VCaP (cell line): Measurements from ENCODE around the gene CTXND2.
"Not testable (repeated sequence)": the region's sequence is repeated elsewhere in the genome, so short reads cannot be mapped to it uniquely, and the experiment has no call there.

Source experiments
- H3K27ac ChIP-seq: fragments of 450-650 bp; 2 replicates; pipeline ENCODE4 v1.5.1; 2017
- TF ChIP-seq, protein P1 (sequence below): fragments of 450-650 bp; conservative IDR thresholded peaks from 2 replicates; pipeline ENCODE4 v1.5.1; 2017; ENCODE audit warnings: mild to moderate bottlenecking, moderate library complexity

CTXND2 gene

DNA sequence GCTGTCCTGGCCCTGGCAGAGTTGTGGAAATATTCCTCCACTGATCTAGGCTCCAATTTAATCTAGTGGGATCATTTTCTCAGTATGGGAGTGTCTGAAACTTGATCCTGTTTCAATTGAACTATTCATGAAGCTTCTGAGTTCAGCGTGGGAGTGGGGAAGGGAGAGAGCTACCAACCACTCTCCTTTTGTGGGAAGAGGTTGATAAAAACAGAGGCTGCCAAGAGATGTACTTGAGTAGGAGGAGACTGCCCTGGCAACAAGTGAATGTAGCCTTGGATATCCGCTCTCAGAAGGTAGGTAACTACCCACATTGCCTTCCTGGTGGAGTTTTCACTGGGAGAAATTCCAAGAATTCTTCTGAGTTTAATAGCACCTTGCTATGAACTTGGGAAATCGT, at the start of gene CTXND2:
CTXND2 (plus strand) TSS at position 119 of the 400 bp plus-strand sequence. CDS start 25,179 bp downstream, outside the sequence.
- no peak within 1 kb of the TSS for H3K27ac ChIP-seq
- TF ChIP-seq, protein P1, sequence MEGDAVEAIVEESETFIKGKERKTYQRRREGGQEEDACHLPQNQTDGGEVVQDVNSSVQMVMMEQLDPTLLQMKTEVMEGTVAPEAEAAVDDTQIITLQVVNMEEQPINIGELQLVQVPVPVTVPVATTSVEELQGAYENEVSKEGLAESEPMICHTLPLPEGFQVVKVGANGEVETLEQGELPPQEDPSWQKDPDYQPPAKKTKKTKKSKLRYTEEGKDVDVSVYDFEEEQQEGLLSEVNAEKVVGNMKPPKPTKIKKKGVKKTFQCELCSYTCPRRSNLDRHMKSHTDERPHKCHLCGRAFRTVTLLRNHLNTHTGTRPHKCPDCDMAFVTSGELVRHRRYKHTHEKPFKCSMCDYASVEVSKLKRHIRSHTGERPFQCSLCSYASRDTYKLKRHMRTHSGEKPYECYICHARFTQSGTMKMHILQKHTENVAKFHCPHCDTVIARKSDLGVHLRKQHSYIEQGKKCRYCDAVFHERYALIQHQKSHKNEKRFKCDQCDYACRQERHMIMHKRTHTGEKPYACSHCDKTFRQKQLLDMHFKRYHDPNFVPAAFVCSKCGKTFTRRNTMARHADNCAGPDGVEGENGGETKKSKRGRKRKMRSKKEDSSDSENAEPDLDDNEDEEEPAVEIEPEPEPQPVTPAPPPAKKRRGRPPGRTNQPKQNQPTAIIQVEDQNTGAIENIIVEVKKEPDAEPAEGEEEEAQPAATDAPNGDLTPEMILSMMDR = no peak

- H3K27ac ChIP-seq = not testable (repeated sequence)
These were observed 46.1 kb upstream of the CTXND2 start for GRCh38 chr1:150840850-150841249.

GRCh38 chr1:150841626-150842025, 45.3 kb upstream of the CTXND2 start:
- TF ChIP-seq, protein P1 = no peak
- no peak overlapping the region for H3K27ac ChIP-seq

DNA sequence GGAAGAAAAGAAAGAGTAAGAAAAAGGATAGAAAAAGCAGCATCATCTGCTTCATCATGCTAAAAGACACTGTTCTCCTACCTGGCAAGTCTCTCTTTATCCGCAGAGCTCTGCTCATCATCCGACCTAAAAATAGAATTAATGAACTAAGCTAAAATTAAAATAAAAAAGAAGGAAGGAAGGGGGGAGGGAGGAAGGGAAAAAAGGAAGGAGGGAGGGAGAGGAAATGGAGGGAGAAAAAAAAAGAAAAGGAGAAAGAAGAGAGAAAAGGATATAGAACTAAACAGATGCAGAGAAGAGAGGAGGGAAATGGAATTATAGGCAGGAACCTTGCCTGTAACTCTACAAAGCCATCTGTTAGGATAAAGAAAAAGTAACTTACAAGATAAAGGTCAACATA, 44.6 kb upstream of the CTXND2 start:
- TF ChIP-seq, protein P1 = no peak
- no peak overlapping the region for H3K27ac ChIP-seq

DNA sequence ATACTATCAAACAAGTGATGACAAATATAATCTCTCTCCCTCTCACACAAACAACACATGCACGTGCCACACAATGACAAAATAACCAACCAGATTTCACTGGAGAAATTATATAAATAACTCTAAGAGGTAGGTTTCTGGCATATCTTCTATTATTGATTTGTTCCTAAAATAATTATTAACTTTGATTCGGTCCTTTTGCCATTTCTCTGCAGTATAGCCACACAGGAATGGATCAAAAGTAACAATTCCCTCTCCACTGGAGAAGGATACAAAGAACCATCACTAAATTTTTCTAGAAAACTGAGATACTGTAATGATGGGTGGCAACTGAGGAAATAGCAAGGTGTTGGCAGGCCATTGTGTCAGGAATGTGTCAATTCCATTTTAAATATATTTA, 44.0 kb upstream of the CTXND2 start:
- TF ChIP-seq, protein P1 = no peak

GRCh38 chr1:150843474-150843873, 43.5 kb upstream of the CTXND2 start:
- H3K27ac ChIP-seq = no peak overlapping the region
- TF ChIP-seq, protein P1 = no peak

More for the DNA sequence above, 44.0 kb upstream of the CTXND2 start:
- no peak overlapping the region for H3K27ac ChIP-seq

GRCh38 chr1:150846473-150847146, 40.3 kb upstream of the CTXND2 start:
- H3K27ac ChIP-seq = no peak overlapping the region
- TF ChIP-seq, protein P1 = no peak

DNA sequence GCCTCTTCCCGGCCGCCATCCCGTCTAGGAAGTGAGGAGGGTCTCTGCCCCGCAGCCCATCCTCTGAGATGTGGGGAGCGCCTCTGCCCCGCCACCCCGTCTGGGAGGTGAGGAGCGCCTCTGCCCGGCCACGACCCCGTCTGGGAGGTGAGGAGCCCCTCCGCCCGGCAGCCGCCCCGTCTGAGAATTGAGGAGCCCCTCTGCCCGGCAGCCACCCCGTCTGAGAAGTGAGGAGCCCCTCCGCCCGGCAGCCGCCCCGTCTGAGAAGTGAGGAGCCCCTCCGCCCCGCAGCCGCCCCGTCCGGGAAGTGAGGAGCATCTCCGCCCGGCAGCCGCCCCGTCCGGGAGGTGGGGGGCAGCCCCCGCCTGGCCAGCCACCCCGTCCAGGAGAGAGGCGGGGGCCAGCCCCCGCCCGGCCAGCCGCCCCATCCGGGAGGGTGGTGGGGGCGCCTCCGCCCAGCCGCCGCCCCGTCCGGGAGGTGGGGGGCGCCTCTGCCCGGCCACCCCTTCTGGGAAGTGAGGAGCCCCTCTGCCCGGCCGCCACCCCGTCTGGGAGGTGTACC, 36.1 kb upstream of the CTXND2 start:
- H3K27ac ChIP-seq = not testable (repeated sequence)

GRCh38 chr1:150852734-150853133, 34.2 kb upstream of the CTXND2 start:
- not testable (repeated sequence) for H3K27ac ChIP-seq
